ENCODE measurements around the gene SMC1B. TPM values are rescaled to one million over a fixed set of nuclear protein-coding genes. Genes with fewer than 3 reads are reported as not detected.
A peak's percentile ranks its signal among the peaks of the same experiment; 100 is the strongest.
"Not testable (repeated sequence)": the region's sequence is repeated elsewhere in the genome, so short reads cannot be mapped to it uniquely, and the experiment has no call there.

Gene SMC1B
- total RNA-seq, 1 experiment from 2014 or later, result not detected

DNA sequence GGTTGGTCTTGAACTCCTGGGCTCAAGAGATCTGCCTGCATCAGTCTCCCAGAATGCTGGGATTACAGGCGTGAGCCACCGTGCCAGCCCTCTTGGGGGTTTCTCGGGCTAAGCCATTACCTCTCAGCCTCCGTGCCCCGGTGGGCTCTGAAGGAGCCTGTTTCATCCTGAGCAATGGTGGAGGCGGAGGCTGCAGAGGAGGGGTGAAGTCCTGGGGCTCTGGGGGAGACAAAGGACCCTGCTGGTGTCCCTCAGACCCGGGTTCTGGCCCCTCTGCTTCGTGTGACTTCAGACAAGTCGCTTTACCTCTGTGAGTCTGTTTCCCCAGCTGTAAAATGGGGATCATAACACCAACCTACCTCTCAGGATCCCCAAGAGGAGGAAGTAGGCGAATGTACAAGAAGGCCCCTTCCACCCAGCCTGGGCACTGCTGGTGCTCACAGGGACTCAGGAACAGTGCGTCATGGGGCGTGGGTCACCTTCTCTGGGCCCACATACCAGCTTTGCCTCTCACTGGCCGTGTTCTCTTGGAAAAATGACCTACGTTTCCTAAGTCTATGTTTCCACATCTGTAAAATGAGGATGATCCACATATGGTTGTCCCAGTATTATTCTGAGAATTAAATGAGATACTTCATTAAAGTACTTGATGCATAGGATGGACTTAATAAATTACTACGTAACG is 36.8 kb upstream of the SMC1B start:
- Histone ChIP-seq H3K4me3 (no peak overlapping the region), H3K27ac (no peak overlapping the region), H3K36me3 (no peaks in the 10 kb centered on the region), H3K27me3 (no peaks in the 10 kb centered on the region), H3K9me3 (replicated peaks) (no peaks in the 10 kb centered on the region), H3K4me1 (no peaks in the 10 kb centered on the region)
- no peak for DNase-seq

GRCh38 chr22:45449442-45449841 is 36.0 kb upstream of the SMC1B start:
- H3K9me3 ChIP-seq (replicated peaks); H3K27me3 ChIP-seq; H3K27ac ChIP-seq; DNase-seq; H3K36me3 ChIP-seq; H3K4me3 ChIP-seq; H3K4me1 ChIP-seq: not testable (repeated sequence)

GRCh38 chr22:45448431-45448830 is 35.0 kb upstream of the SMC1B start:
- Histone ChIP-seq H3K4me3 (no peak overlapping the region), H3K27ac (no peak overlapping the region), H3K9me3 (replicated peaks) (no peaks in the 10 kb centered on the region), H3K4me1 (no peaks in the 10 kb centered on the region), H3K27me3 (no peaks in the 10 kb centered on the region), H3K36me3 (no peaks in the 10 kb centered on the region)
- no peak for DNase-seq

DNA sequence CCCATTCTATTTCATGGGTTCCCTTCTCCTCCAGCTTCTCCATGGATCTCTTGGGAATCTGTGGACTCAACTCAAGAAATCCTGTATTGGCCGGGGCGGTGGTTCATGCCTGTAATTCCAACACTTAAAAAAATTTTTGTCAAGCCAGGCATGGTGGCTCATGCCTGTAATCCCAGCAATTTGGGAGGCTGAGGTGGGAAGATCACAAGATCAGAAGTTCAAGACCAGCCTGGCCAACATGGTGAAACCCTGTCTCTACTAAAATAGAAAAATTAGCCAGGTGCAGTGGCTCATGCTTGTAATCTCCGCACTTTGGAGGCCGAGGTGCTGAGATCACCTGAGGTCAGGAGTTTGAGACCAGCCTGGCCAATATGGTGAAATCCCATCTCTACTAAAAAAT is 34.2 kb upstream of the SMC1B start:
- not testable (repeated sequence) for H3K27ac ChIP-seq; H3K27me3 ChIP-seq; H3K4me3 ChIP-seq; H3K36me3 ChIP-seq; H3K4me1 ChIP-seq; DNase-seq; H3K9me3 ChIP-seq (replicated peaks)

- DNase-seq, result no peak
- no peak overlapping the region for H3K4me3 ChIP-seq
- H3K27me3 ChIP-seq, result no peaks in the 10 kb centered on the region
- H3K36me3 ChIP-seq, result no peaks in the 10 kb centered on the region
- no peaks in the 10 kb centered on the region for H3K4me1 ChIP-seq
- H3K9me3 ChIP-seq (replicated peaks), result no peaks in the 10 kb centered on the region
- H3K27ac ChIP-seq, result no peak overlapping the region
Observed at GRCh38 chr22:45446216-45446615, 32.8 kb upstream of the SMC1B start.

DNA sequence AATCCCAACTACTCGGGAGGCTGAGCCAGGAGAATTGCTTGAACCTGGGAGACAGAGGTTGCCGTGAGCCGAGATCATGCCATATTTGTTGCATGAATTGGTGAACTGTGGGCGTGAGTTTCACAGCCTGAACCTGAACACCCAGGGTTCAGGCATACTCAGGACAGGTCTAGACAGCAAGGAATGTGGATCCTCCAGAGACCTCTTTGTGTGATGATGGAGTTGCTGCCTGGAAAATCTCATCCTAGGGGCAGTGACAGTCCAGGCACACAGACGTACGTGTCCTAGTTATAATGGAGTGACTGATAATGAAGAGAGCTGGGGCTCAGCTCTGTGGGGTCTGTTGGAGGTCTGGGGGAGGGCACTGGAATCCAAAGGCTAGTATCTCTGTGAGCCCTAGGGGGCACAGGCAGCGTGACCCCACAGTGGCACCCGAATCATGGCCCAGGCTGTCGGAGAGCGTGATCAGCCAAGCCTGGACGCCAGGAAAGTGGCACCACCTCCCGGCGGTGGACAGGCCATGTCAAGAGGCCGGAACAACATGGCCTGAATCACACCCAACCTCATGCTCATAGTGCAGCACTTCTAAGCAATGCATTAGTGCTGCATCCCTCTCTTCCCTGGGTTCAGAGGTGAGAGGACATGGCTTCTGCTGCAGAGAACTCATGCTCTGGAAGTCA is 31.8 kb upstream of the SMC1B start:
- H3K27me3 ChIP-seq, result no peaks in the 10 kb centered on the region

GRCh38 chr22:45444168-45444567 is 30.8 kb upstream of the SMC1B start:
- Histone ChIP-seq H3K36me3 (no peaks in the 10 kb centered on the region), H3K4me1 (no peaks in the 10 kb centered on the region), H3K27me3 (no peaks in the 10 kb centered on the region), H3K27ac (no peak overlapping the region), H3K4me3 (no peak overlapping the region), H3K9me3 (replicated peaks) (no peaks in the 10 kb centered on the region)
- DNase-seq, result no peak

More for the DNA sequence above, 31.8 kb upstream of the SMC1B start:
- no peak overlapping the region for H3K4me3 ChIP-seq
- H3K4me1 ChIP-seq, result no peaks in the 10 kb centered on the region
- H3K36me3 ChIP-seq, result no peaks in the 10 kb centered on the region
- H3K27ac ChIP-seq, result no peak overlapping the region
- no peaks in the 10 kb centered on the region for H3K9me3 ChIP-seq (replicated peaks)
- no peak for DNase-seq

DNA sequence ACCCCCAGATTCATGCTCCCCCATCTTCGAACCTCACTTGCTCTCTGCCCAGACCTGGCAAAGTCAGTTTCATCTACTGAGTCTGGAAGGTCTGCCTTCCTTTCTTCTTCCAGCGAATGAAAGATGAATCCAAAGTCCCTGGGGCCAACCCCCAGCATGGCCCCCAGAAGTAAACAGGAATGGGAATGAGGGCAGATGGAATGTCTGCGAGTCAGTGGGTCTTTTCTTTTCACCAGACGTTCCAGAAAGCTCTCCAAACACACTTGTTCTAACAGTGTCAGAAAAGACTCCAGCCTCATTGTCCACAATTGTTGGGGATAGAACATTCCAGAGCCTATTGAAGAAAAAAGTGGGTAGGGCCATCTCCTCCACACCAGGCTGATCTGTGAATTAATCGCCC is 28.7 kb upstream of the SMC1B start:
- H3K4me3 ChIP-seq, result no peak overlapping the region
- no peaks in the 10 kb centered on the region for H3K36me3 ChIP-seq
- H3K27me3 ChIP-seq, result no peaks in the 10 kb centered on the region
- no peaks in the 10 kb centered on the region for H3K9me3 ChIP-seq (replicated peaks)
- no peaks in the 10 kb centered on the region for H3K4me1 ChIP-seq
- no peak overlapping the region for H3K27ac ChIP-seq
- no peak for DNase-seq

- H3K9me3 ChIP-seq (replicated peaks), result no peaks in the 10 kb centered on the region
- no peaks in the 10 kb centered on the region for H3K27me3 ChIP-seq
- H3K4me3 ChIP-seq, result no peak overlapping the region
- no peaks in the 10 kb centered on the region for H3K4me1 ChIP-seq
- H3K27ac ChIP-seq, result no peak overlapping the region
- no peaks in the 10 kb centered on the region for H3K36me3 ChIP-seq
- peak; percentile 38 to 54 for DNase-seq
Observed at GRCh38 chr22:45441138-45441537, 27.7 kb upstream of the SMC1B start.

- not testable (repeated sequence) for H3K27ac ChIP-seq; H3K27me3 ChIP-seq; H3K9me3 ChIP-seq (replicated peaks); DNase-seq; H3K4me3 ChIP-seq; H3K36me3 ChIP-seq; H3K4me1 ChIP-seq
Observed at GRCh38 chr22:45440688-45441087, 27.3 kb upstream of the SMC1B start.

- no peaks in the 10 kb centered on the region for H3K36me3 ChIP-seq
- no peaks in the 10 kb centered on the region for H3K4me1 ChIP-seq
- H3K9me3 ChIP-seq (replicated peaks), result no peaks in the 10 kb centered on the region
- H3K4me3 ChIP-seq, result no peak overlapping the region
- no peak overlapping the region for H3K27ac ChIP-seq
- no peaks in the 10 kb centered on the region for H3K27me3 ChIP-seq
- no peak for DNase-seq
Observed at GRCh38 chr22:45438336-45438735, 24.9 kb upstream of the SMC1B start.

- not testable (repeated sequence) for H3K27ac ChIP-seq; H3K4me3 ChIP-seq; DNase-seq; H3K4me1 ChIP-seq; H3K27me3 ChIP-seq; H3K36me3 ChIP-seq; H3K9me3 ChIP-seq (replicated peaks)
Observed at GRCh38 chr22:45436871-45437517, 23.6 kb upstream of the SMC1B start.

- no peak overlapping the region for H3K4me3 ChIP-seq
- peak; percentile 69 to 84 for DNase-seq
- no peak overlapping the region for H3K27ac ChIP-seq
- no peaks in the 10 kb centered on the region for H3K9me3 ChIP-seq (replicated peaks)
- H3K4me1 ChIP-seq, result no peaks in the 10 kb centered on the region
- no peaks in the 10 kb centered on the region for H3K36me3 ChIP-seq
- H3K27me3 ChIP-seq, result no peaks in the 10 kb centered on the region
Observed at GRCh38 chr22:45435544-45436139, 22.2 kb upstream of the SMC1B start.

GRCh38 chr22:45434981-45435380 is 21.6 kb upstream of the SMC1B start:
- no peaks in the 10 kb centered on the region for H3K4me1 ChIP-seq
- no peak overlapping the region for H3K4me3 ChIP-seq
- no peaks in the 10 kb centered on the region for H3K36me3 ChIP-seq
- no peaks in the 10 kb centered on the region for H3K27me3 ChIP-seq
- H3K9me3 ChIP-seq (replicated peaks), result no peaks in the 10 kb centered on the region
- DNase-seq, result no peak
- H3K27ac ChIP-seq, result no peak overlapping the region

- Histone ChIP-seq H3K27ac (no peak overlapping the region), H3K9me3 (replicated peaks) (0 out of 2 replicates have a peak, but pooled peaks cover 2% of the 10 kb centered on the region), H3K27me3 (no peaks in the 10 kb centered on the region), H3K4me3 (no peak overlapping the region), H3K36me3 (no peaks in the 10 kb centered on the region), H3K4me1 (no peaks in the 10 kb centered on the region)
- DNase-seq, result no peak
Observed at GRCh38 chr22:45430871-45431270, 17.5 kb upstream of the SMC1B start.

Measured in SJCRH30 (cell line).